Mammary epithelial cell (primary cell): ENCODE data around the gene SKAP2.

Experiments
- EZH2 ChIP-seq: IDR thresholded peaks from 2 replicates; pipeline ENCODE4 v1.6.1; 2012; ENCODE audit warnings: low read length, inconsistent platforms, borderline replicate concordance
- TF ChIP-seq, protein P1 (sequence below), 2 donors: IDR thresholded peaks in 1 of 2; conservative IDR thresholded peaks in 1 of 2; 2 replicates each; pipeline ENCODE4 v1.5.1; 2011 to 2012; ENCODE audit warnings: inconsistent platforms in 2 of 2, low read length in 2 of 2, mild to moderate bottlenecking in 2 of 2, control low read depth in 1 of 2, low read depth in 1 of 2; ENCODE audit not compliant: insufficient read depth in 1 of 2; ENCODE audit errors: extremely low read depth in 1 of 2

DNA sequence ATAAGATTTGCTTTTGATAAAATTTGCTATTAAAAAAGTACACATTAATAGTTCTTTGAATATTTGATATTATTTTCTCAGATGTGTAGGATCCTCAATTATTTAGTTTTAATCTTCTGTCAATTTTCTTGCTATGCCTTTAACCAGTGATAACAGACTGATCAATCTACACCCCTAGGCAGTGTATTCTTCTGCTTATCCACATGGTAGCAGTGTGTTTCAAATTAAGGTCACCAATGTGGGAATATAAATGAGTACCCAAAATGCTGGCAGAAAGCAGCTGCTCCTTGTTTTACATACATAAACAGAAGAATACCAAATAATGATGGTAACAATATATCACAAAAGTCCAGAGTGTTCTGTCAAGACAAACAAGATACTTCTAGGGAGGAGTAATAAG lies 87.0 kb downstream of the SKAP2 start:
- no peak for TF ChIP-seq EZH2
- TF ChIP-seq, protein P1, sequence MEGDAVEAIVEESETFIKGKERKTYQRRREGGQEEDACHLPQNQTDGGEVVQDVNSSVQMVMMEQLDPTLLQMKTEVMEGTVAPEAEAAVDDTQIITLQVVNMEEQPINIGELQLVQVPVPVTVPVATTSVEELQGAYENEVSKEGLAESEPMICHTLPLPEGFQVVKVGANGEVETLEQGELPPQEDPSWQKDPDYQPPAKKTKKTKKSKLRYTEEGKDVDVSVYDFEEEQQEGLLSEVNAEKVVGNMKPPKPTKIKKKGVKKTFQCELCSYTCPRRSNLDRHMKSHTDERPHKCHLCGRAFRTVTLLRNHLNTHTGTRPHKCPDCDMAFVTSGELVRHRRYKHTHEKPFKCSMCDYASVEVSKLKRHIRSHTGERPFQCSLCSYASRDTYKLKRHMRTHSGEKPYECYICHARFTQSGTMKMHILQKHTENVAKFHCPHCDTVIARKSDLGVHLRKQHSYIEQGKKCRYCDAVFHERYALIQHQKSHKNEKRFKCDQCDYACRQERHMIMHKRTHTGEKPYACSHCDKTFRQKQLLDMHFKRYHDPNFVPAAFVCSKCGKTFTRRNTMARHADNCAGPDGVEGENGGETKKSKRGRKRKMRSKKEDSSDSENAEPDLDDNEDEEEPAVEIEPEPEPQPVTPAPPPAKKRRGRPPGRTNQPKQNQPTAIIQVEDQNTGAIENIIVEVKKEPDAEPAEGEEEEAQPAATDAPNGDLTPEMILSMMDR (conservative IDR thresholded peaks at IDR 0.05 in 1 of 2, IDR thresholded peaks at IDR 0.05 in 1 of 2; ENCODE audit: extremely low read depth in 1 of 2, insufficient read depth in 1 of 2, low read depth in 1 of 2, low read length in 2 of 2): no peak
